Measurements from ENCODE around the gene GANC. TPM values are rescaled to one million over a fixed set of nuclear protein-coding genes. Genes with fewer than 3 reads are reported as not detected.

Gene GANC
- total RNA-seq, 1 experiment from 2014 or later = 15.8 TPM

DNA sequence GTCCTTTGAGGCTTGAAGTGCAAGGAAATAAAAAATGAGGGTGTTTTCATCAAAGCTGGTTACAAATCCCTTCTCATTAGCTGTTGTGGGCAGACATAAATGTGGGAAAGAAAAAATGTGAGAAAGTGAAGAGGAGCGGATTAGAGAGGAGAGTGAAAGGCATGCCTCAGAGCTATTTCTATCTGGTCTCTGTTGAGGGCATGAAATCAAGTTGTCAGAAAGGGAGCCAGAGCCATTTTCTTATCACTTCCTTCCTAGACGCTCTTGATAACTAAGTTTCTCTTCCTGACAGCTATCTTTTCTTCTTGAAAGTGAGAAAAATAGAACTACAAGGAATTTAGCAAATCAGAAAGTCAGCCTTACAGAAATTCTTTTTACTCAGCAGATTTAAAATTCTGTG, 65.5 kb downstream of the GANC start:
- H3K27ac Mint-ChIP-seq = no peak overlapping the region
- no peak for DNase-seq
- Histone ChIP-seq H3K27me3 (ENCODE audit: insufficient read depth, low read length) (no peaks in the 10 kb centered on the region), H4K5ac (ENCODE audit: insufficient read length, low read depth, low read length) (no peak overlapping the region), H3K4me2 (ENCODE audit: insufficient read depth, insufficient read length, low read length) (no peak overlapping the region), H4K91ac (ENCODE audit: insufficient read length, low read depth, low read length) (no peak overlapping the region), H4K20me1 (ENCODE audit: control insufficient read depth, insufficient read depth, insufficient read length) (no peaks in the 10 kb centered on the region), H3K79me2 (ENCODE audit: insufficient read depth, low read length) (no peaks in the 10 kb centered on the region), H3K23ac (ENCODE audit: insufficient read length, low read depth, low read length) (no peak overlapping the region), H2BK12ac (ENCODE audit: insufficient read length, low read depth, low read length) (no peak overlapping the region), H2BK20ac (ENCODE audit: low read depth, low read length, poor library complexity, severe bottlenecking) (no peak overlapping the region), H3K56ac (ENCODE audit: insufficient read length, low read depth, low read length) (no peak overlapping the region), H3K18ac (ENCODE audit: insufficient read length, low read depth, low read length) (no peak overlapping the region), H3T11ph (ENCODE audit: low read length) (no peak overlapping the region), H2AFZ (ENCODE audit: low read length) (no peak overlapping the region), H3K9me3 (ENCODE audit: control insufficient read depth, low read depth, low read length) (no peaks in the 10 kb centered on the region), H3K23me2 (ENCODE audit: insufficient read length, low read depth, low read length, poor library complexity, severe bottlenecking) (no peaks in the 10 kb centered on the region), H3K4ac (ENCODE audit: low read depth, low read length) (no peak overlapping the region), H3K4me1 (ENCODE audit: insufficient read depth, low read length) (no peaks in the 10 kb centered on the region), H2BK5ac (ENCODE audit: insufficient read length, low read length) (no peak overlapping the region), H4K8ac (replicated peaks; ENCODE audit: insufficient read length, low read depth, low read length) (no peak overlapping the region), H3K9ac (ENCODE audit: extremely low read depth, insufficient read length, low read length) (no peak overlapping the region), H3K27ac (ENCODE audit: insufficient read length, low read depth, low read length) (no peak overlapping the region), H2BK120ac (ENCODE audit: low read depth, low read length, poor library complexity, severe bottlenecking) (no peak overlapping the region), H2AK5ac (ENCODE audit: insufficient read length, low read length) (no peak overlapping the region), H3K79me1 (ENCODE audit: insufficient read depth, low read depth, low read length, poor library complexity, severe bottlenecking) (no peaks in the 10 kb centered on the region), H3K14ac (ENCODE audit: insufficient read depth, low read length) (no peak overlapping the region), H2BK15ac (ENCODE audit: low read depth, low read length) (no peak overlapping the region)
- H3K27me3 Mint-ChIP-seq (ENCODE audit: low read depth) = no peaks in the 10 kb centered on the region
- peaks cover 7 to 19% (median 11%) of the 10 kb centered on the region in 3 experiments for H3K36me3 Mint-ChIP-seq (ENCODE audit: insufficient read depth in 1 of 3, low read depth in 3 of 3)
- peaks cover 9 to 17% of the 10 kb centered on the region in 2 experiments for H3K9me3 Mint-ChIP-seq
- no peak for TF ChIP-seq CTCF (conservative IDR thresholded peaks at IDR 0.05)
- no CpG with 5 or more reads among the region's 2 CpGs for WGBS (ENCODE audit: extremely low coverage, insufficient read length, low lambda C conversion rate)
- no peak overlapping the region for H3K4me3 Mint-ChIP-seq
- H3K4me1 Mint-ChIP-seq = 0 out of 4 replicates have a peak, but pooled peaks cover 0 to 2% of the 10 kb centered on the region in 2 experiments
